K562 (cell line): Measurements from ENCODE around the gene HPCAL1. TPM values are rescaled to one million over a fixed set of nuclear protein-coding genes. Genes with fewer than 3 reads are reported as not detected.

ENCODE experiments used
- CBFA2T2 ChIP-seq: fragments of 450-650 bp; conservative IDR thresholded peaks from 2 replicates; pipeline ENCODE4 v1.6.1; 2017; ENCODE audit warnings: mild to moderate bottlenecking
- CBX3 ChIP-seq, 2 experiments: IDR thresholded peaks; 1 replicate in 1 of 2; 2 replicates in 1 of 2; pipeline ENCODE4 v1.6.1; 2012; ENCODE audit warnings: inconsistent platforms in 2 of 2, low read length in 2 of 2, borderline replicate concordance in 1 of 2, control low read depth in 1 of 2
- GABPB1 ChIP-seq: sonication (generic); formaldehyde crosslinking; IDR thresholded peaks from 2 replicates; pipeline ENCODE4 v1.8.0; 2022; ENCODE audit warnings: mild to moderate bottlenecking, missing genetic modification reagents
- KAT8 ChIP-seq: fragments of 450-650 bp; IDR thresholded peaks from 2 replicates; pipeline ENCODE4 v1.6.1; 2016; ENCODE audit warnings: low read depth, mild to moderate bottlenecking
- NFYB ChIP-seq: IDR thresholded peaks from 2 replicates; pipeline ENCODE4 v1.6.1; 2011; ENCODE audit warnings: mild to moderate bottlenecking, moderate library complexity; ENCODE audit not compliant: insufficient read length; ENCODE audit errors: extremely low read depth
- POLR2G ChIP-seq: fragments of 200-400 bp; formaldehyde crosslinking; IDR thresholded peaks from 2 replicates; pipeline ENCODE4 v1.6.1; 2017; ENCODE audit warnings: low read depth, mild to moderate bottlenecking, antibody characterized with exemption, low read length, moderate library complexity
- RBM22 ChIP-seq: fragments of 200-400 bp; formaldehyde crosslinking; IDR thresholded peaks from 2 replicates; pipeline ENCODE4 v1.6.1; 2018; ENCODE audit warnings: low read length, low read depth; ENCODE audit not compliant: poor library complexity, severe bottlenecking
- RBM39 ChIP-seq: fragments of 200-400 bp; formaldehyde crosslinking; optimal IDR thresholded peaks from 2 replicates; pipeline ENCODE3; 2018; ENCODE audit warnings: low read depth, low read length
- RFX5 ChIP-seq: IDR thresholded peaks from 2 replicates; pipeline ENCODE4 v1.6.1; 2011; ENCODE audit warnings: low read depth, mild to moderate bottlenecking, improper control_type of control experiment, low read length
- SIX5 ChIP-seq, 2 experiments: IDR thresholded peaks; 2 replicates each; pipeline ENCODE4 v1.6.1; 2011; ENCODE audit warnings: low read length in 2 of 2, borderline replicate concordance in 1 of 2, low read depth in 1 of 2, mild to moderate bottlenecking in 1 of 2, moderate library complexity in 1 of 2; ENCODE audit not compliant: insufficient read depth in 1 of 2
- SMARCA4 ChIP-seq: fragments of 450-650 bp; IDR thresholded peaks from 2 replicates; pipeline ENCODE4 v1.6.1; 2016
- ZBTB1 ChIP-seq: sonication (generic); formaldehyde crosslinking; IDR thresholded peaks from 2 replicates; pipeline ENCODE4 v1.8.1; 2023; ENCODE audit warnings: missing genetic modification reagents, low read depth, mild to moderate bottlenecking, borderline replicate concordance
- ZBTB7A ChIP-seq: IDR thresholded peaks from 2 replicates; pipeline ENCODE4 v1.6.1; 2011; ENCODE audit warnings: low read depth, mild to moderate bottlenecking, low read length, moderate library complexity, borderline replicate concordance; ENCODE audit not compliant: control insufficient read depth
- ZNF121 ChIP-seq: sonication (generic); formaldehyde crosslinking; conservative IDR thresholded peaks from 2 replicates; pipeline ENCODE4 v1.8.0; 2022; ENCODE audit warnings: missing genetic modification reagents
- ZNF668 ChIP-seq: fragments of 250-450 bp; sonication (Bioruptor Pico); IDR thresholded peaks from 2 replicates; pipeline ENCODE4 v1.8.0; 2022; ENCODE audit warnings: mild to moderate bottlenecking, inconsistent platforms
- ZNF699 ChIP-seq: fragments of 250-450 bp; sonication (Bioruptor Pico); IDR thresholded peaks from 2 replicates; pipeline ENCODE4 v1.8.0; 2021; ENCODE audit warnings: mild to moderate bottlenecking, moderate library complexity; ENCODE audit not compliant: insufficient replicate concordance
- polyA plus RNA-seq, 8 experiments: library from polyadenylated mRNA; depleted of rRNA in 4 of 8; stranded (reverse) in 5 of 8; unstranded in 3 of 8; fragments of >200 nt; fragmentation: Nextera tagmentation in 2 of 8; fragmentation: Illumina TruSeq in 1 of 8; extraction: Ambion mirVana in 2 of 8; extraction: Trizol in 1 of 8; gene quantifications; 2 replicates each; pipeline versions ENCODE4 v1.2.1 to v1.2.3, GENCODE V29; 2011 to 2014; ENCODE audit warnings: inconsistent platforms in 1 of 8, missing spikeins in 1 of 8
- total RNA-seq, 7 experiments: library from RNA; depleted of rRNA in 6 of 7; stranded (reverse); fragments of >200 nt in 6 of 7; fragmentation: Illumina TruSeq in 2 of 7; extraction: Trizol in 2 of 7; gene quantifications; 2 replicates each; pipeline versions ENCODE4 v1.2.1 to v1.2.3, GENCODE V29; 2011 to 2021; ENCODE audit warnings: low replicate concordance in 1 of 7
- TF ChIP-seq, protein P1 (sequence below): fragments of 250-450 bp; sonication (Bioruptor Pico); IDR thresholded peaks from 2 replicates; pipeline ENCODE4 v1.8.0; 2022; ENCODE audit warnings: inconsistent platforms
- TF ChIP-seq, protein P2 (sequence below): sonication (generic); formaldehyde crosslinking; IDR thresholded peaks from 2 replicates; pipeline ENCODE4 v1.5.0; 2020; ENCODE audit warnings: missing genetic modification reagents
- TF ChIP-seq, protein P3 (sequence below): fragments of 450-650 bp; IDR thresholded peaks from 2 replicates; pipeline ENCODE4 v1.6.1; 2016
- TF ChIP-seq, protein P4 (sequence below): fragments of 450-650 bp; IDR thresholded peaks from 2 replicates; pipeline ENCODE4 v1.6.1; 2016; ENCODE audit warnings: mild to moderate bottlenecking
- TF ChIP-seq, protein P5 (sequence below), 2 experiments: IDR thresholded peaks; 2 replicates each; pipeline ENCODE4 v1.6.1; 2011; ENCODE audit warnings: borderline replicate concordance in 1 of 2, control low read depth in 1 of 2, low read depth in 1 of 2, low read length in 1 of 2, mild to moderate bottlenecking in 1 of 2, mixed read lengths in 1 of 2, moderate library complexity in 1 of 2; ENCODE audit not compliant: insufficient read depth in 1 of 2, insufficient read length in 1 of 2, poor library complexity in 1 of 2, severe bottlenecking in 1 of 2; ENCODE audit errors: extremely low read depth in 1 of 2

The HPCAL1 gene
- total and polyA plus RNA-seq, 9 of the 15 experiments (the other 6 are each of a cell fraction or from before 2014, with no cell fraction given), result 2.7 to 65.5 (median 23.9) TPM

DNA sequence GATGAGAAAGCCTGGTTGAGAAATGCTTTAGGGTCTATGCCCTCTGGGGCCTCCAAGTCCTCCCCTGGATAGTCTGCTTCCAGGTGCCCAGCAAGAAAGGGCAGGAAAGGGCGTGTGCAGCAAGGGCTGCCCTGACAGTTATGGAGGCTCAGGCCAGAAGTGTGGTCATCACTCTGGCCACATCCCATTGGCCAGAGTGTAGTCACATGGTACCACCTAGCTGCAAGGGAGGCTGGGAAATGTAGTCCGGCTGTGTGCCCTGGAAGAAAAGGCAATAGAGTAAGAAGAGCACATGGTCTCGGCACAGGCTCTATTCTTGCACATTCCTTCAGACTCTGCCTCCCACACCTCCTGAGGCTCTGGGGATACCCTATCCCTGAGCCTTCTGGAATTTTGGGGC is 109.7 kb downstream of the HPCAL1 start (continued):
- TF ChIP-seq, protein P1, sequence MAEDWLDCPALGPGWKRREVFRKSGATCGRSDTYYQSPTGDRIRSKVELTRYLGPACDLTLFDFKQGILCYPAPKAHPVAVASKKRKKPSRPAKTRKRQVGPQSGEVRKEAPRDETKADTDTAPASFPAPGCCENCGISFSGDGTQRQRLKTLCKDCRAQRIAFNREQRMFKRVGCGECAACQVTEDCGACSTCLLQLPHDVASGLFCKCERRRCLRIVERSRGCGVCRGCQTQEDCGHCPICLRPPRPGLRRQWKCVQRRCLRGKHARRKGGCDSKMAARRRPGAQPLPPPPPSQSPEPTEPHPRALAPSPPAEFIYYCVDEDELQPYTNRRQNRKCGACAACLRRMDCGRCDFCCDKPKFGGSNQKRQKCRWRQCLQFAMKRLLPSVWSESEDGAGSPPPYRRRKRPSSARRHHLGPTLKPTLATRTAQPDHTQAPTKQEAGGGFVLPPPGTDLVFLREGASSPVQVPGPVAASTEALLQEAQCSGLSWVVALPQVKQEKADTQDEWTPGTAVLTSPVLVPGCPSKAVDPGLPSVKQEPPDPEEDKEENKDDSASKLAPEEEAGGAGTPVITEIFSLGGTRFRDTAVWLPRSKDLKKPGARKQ (CRISPR knock-in tag), result no peak
- peak; percentile 42 for TF ChIP-seq CBFA2T2
- TF ChIP-seq SIX5 (IDR thresholded peaks at IDR 0.05; ENCODE audit: borderline replicate concordance in 1 of 2, insufficient read depth in 1 of 2, low read depth in 1 of 2, low read length in 2 of 2), result peak; percentile 73 to 83; a peak in 3 of 4 replicates
- TF ChIP-seq NFYB, result peak; percentile 55
- TF ChIP-seq, protein P2, sequence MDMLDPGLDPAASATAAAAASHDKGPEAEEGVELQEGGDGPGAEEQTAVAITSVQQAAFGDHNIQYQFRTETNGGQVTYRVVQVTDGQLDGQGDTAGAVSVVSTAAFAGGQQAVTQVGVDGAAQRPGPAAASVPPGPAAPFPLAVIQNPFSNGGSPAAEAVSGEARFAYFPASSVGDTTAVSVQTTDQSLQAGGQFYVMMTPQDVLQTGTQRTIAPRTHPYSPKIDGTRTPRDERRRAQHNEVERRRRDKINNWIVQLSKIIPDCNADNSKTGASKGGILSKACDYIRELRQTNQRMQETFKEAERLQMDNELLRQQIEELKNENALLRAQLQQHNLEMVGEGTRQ (CRISPR knock-in tag), result peak; percentile 91
- TF ChIP-seq, protein P3, sequence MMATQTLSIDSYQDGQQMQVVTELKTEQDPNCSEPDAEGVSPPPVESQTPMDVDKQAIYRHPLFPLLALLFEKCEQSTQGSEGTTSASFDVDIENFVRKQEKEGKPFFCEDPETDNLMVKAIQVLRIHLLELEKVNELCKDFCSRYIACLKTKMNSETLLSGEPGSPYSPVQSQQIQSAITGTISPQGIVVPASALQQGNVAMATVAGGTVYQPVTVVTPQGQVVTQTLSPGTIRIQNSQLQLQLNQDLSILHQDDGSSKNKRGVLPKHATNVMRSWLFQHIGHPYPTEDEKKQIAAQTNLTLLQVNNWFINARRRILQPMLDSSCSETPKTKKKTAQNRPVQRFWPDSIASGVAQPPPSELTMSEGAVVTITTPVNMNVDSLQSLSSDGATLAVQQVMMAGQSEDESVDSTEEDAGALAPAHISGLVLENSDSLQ, result 0 out of 2 replicates have a peak, but pooled peaks have one; percentile 18
- TF ChIP-seq, protein P4, sequence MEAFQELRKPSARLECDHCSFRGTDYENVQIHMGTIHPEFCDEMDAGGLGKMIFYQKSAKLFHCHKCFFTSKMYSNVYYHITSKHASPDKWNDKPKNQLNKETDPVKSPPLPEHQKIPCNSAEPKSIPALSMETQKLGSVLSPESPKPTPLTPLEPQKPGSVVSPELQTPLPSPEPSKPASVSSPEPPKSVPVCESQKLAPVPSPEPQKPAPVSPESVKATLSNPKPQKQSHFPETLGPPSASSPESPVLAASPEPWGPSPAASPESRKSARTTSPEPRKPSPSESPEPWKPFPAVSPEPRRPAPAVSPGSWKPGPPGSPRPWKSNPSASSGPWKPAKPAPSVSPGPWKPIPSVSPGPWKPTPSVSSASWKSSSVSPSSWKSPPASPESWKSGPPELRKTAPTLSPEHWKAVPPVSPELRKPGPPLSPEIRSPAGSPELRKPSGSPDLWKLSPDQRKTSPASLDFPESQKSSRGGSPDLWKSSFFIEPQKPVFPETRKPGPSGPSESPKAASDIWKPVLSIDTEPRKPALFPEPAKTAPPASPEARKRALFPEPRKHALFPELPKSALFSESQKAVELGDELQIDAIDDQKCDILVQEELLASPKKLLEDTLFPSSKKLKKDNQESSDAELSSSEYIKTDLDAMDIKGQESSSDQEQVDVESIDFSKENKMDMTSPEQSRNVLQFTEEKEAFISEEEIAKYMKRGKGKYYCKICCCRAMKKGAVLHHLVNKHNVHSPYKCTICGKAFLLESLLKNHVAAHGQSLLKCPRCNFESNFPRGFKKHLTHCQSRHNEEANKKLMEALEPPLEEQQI, result 0 out of 2 replicates have a peak, but pooled peaks have one; percentile 33
- TF ChIP-seq SMARCA4, result no peak
- no peak for TF ChIP-seq RBM22
- no peak for TF ChIP-seq RFX5
- TF ChIP-seq RBM39, result no peak
- no peak for TF ChIP-seq KAT8
- TF ChIP-seq ZNF121 (CRISPR knock-in tag), result no peak
- TF ChIP-seq GABPB1 (CRISPR knock-in tag), result 0 out of 2 replicates have a peak, but pooled peaks have one; percentile 21
- TF ChIP-seq ZNF668 (CRISPR knock-in tag), result no peak
- no peak for TF ChIP-seq POLR2G
- TF ChIP-seq, protein P5, sequence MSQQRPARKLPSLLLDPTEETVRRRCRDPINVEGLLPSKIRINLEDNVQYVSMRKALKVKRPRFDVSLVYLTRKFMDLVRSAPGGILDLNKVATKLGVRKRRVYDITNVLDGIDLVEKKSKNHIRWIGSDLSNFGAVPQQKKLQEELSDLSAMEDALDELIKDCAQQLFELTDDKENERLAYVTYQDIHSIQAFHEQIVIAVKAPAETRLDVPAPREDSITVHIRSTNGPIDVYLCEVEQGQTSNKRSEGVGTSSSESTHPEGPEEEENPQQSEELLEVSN (IDR thresholded peaks at IDR 0.05; ENCODE audit: borderline replicate concordance in 1 of 2, extremely low read depth in 1 of 2, insufficient read depth in 1 of 2, insufficient read length in 1 of 2, low read depth in 1 of 2, low read length in 1 of 2, poor library complexity in 1 of 2, severe bottlenecking in 1 of 2), result no peak
- TF ChIP-seq ZBTB7A, result no peak
- TF ChIP-seq ZNF699 (CRISPR knock-in tag), result no peak
- TF ChIP-seq ZBTB1 (CRISPR knock-in tag), result no peak
- TF ChIP-seq CBX3 (IDR thresholded peaks at IDR 0.05; ENCODE audit: borderline replicate concordance in 1 of 2, low read length in 2 of 2), result peak in 1 of 2 experiments; percentile 78; a peak in 1 of 3 replicates
